GM19238 (cell line): ENCODE data around the gene VN1R5.
"Not testable (repeated sequence)": the region's sequence is repeated elsewhere in the genome, so short reads cannot be mapped to it uniquely, and the experiment has no call there.

Source experiments
- DNase-seq: peaks from one replicate; pipeline ENCODE4 v3.0.0; 2011; ENCODE audit warnings: low spot score; ENCODE audit not compliant: insufficient read length

Gene VN1R5

DNA sequence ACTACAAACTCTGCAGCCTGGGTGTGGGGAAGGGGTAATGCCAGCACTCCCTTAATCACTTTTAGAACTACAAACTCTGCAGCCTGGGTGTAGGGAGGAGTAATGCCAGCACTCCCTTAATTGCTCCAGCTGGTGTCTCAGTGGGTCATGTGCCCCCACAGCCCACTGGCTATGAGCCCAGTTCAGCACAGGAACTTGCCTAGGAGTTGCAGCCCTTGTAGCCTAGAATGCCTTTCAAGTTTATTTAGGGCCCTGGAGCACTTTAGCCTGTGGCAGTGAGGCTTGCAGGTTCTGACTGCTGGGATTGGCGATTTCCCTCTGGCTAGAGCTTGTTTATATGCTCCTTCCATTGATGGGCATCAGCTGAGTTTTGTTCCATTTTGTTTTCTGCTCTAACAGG lies 17.1 kb downstream of the VN1R5 start:
- no peak for DNase-seq

DNA sequence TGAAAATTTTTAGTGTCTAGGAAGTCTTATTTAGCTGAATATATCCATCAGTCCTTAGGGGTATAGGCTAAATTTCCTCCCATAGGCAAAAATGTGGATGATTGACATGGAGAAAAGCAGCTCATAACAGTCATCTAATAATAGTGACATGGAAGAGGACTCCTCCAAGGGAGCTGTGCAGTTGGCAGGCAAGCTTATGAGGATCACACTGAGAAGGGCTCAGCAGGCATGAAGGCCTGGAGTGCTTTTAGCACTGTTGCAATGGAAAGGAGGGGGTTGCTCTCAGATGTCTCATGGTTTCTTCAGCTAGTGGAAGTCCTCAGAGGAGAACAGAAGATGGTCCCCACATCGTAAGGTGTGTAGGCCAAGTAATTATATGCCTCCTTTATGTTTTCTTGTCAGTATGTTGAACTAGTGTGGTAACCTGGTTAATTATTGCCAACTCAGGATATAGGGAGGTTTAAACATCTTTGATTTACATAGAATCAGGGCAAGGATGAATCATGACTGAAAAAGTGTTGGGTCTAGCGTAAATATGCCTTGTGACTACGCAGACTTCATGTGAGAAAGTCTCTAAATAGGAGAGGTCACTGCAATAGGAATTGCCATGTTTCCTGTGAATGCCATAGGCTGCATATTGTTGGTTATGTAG lies 18.9 kb downstream of the VN1R5 start:
- no peak for DNase-seq

DNA sequence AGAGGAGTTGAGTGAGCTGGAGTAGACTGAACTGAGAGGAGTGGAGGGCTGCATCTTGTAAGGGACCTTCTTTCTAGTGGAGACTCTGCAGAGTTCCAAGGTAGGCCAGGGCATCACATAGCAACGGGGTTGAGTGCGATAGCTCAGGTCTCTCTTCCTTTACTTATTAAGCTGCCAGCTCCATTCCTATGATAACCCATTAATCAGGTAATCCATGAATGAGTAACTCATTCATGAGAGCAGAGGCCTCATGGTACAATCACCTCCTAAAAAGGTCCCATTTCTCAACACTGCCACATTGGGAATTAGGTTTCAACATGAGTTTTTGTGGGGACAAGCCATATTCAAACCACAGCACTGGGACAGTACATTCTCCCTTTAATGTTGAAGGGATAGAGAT lies 21.3 kb downstream of the VN1R5 start:
- DNase-seq: no peak

DNA sequence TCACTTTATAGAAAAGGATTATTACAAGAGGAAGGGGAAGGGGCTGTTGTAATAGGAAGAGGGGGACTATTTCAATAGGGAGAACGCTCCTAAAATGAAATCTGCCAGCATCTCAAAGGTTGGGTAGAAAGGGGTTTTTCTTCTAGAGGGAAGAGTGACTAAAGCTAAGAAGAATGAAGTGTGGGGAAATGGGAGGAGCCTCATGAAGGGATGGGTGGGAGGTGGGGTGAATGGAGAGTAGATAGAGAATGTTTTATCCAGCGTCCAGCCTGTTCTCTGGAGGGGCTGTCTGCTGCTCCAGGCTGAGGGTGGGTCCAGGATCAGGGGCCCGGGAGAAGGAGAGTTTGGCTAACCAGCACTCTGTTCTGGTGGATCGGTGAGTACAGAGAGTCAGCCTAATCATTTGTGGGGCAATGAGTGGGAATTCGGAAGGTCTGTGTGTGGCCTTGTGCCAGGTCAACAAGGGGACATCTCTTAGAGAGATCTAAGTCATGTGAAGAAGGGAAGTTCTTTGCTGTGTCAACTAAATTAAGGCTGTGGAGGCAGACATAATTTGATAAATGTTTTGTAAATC lies 25.2 kb downstream of the VN1R5 start:
- DNase-seq: no peak

DNA sequence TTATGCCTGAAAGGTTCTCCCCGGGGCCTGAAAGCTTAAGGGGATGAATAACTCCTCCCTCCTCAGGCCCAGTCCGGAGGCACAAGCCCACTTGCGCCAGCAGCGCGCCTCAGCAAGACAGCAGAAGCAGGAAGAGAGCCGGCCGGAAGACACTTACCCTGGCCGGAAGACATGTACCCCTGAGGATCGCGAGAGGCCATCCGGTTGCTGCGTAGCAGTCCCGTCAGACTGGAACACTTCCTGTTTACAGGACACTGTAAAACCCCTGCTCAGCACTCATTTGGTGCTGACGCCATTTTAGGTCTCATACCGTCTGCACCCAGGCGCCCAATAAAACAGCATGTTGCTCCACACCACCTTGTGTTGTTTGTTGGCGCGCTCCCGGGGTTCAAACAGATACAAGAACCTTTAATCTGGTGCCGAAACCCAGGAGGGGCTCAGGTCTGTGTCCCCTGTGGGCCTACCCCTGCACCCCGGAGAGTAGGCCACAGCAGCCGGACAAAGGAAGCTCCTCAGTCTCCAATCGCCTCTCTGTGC lies 30.3 kb downstream of the VN1R5 start:
- no peak for DNase-seq

DNA sequence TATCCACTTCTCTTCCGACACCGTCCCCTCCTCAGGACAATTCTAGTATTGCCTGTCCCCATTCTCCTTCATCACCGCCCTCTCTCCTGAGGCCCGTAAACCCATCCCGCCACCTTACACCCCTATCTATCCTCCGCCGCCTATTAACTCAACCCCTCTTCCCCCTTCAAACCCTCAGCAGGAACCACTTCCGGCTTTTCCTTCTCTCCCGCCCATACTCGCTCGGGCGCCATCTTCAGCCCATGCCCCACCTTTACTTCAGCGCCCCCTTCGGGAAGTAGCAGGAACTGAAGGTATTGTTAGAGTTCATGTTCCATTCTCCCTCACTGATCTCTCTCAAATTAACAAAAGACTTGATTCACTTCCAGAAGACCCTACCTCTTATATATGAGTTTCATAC lies 31.6 kb downstream of the VN1R5 start:
- DNase-seq: no peak

DNA sequence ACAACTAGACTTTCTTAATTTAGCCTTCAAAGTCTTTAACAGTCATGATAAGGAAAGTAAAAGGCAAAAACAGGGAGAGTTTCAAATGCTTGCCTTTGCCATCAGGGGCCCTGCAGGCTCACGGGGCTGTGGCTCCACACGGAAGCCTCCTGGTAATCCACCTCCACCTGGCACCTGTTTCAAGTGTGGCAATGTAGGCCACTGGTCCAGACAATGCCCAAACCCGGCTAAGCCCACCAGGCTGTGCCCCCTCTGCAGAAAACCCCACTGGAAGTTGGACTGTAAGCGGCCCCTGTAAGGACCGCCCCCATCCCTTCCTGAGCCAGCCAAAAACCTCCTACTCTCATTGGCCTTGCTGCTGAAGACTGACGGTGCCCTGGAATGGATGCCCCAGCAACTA lies 32.5 kb downstream of the VN1R5 start:
- no peak for DNase-seq

DNA sequence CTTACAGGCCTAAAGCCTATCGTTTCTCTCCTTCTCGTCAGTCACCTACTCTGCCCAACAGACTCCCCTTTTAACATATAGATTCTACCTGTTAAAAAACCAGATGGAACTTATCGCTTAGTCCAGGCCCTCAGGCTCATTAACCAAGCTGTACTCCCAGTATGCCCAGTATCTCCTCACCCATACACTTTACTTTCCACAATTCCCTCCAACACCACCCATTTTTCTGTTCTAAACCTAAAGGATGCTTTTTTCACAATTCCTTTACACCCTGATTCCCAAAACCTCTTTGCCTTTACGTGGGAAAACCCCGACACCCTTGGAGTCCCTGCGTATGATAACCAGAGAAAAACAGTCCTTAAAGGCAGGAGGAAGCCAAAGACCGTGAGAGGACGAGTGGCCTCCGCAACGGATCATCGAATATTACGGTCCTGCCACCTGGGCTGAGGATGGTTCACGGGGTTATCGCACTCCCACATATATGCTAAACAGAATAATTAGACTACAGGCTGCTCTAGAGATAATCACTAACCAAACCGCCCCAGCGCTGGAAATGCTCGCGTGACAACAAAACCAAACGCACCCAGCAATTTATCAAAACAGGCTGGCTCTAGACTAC lies 33.5 kb downstream of the VN1R5 start:
- not testable (repeated sequence) for DNase-seq

DNA sequence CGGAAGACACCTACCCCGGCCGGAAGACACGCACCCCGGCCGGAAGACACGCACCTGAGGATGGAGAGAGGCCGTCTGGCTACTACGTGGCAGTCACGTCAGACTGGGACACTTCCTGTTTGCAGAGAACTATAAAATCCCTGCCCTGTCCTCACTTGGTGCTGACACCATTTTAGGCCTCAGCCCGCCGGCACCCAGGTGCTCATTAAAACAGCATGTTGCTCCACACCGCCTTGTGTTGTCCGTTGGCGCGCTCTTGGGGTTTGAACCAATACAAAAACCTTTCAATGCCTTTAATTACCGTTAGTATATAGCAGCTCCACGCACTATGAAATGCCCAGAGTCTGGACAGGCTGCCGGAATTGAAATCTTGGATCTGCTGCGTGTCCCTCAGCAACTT lies 34.7 kb downstream of the VN1R5 start:
- no peak for DNase-seq

DNA sequence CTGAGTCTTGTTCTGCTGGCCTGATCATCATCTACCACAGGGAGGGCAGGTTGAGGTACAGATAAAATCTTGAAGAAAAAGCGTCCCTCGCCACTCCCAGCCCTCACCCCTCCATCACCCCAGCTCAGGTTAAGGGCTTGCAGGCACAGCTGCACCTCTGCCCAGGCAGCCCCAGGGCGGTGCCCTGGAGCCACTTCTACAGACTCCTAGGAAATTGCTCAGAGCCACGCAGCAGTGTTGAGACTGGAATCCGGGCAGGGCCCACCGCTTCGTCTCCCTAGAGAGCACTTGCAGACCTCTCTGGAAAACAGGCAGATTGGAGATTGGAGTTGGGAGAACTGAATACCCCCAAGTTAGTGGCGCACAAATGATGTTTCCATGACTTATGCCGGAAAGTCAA lies 35.3 kb downstream of the VN1R5 start:
- DNase-seq: no peak

DNA sequence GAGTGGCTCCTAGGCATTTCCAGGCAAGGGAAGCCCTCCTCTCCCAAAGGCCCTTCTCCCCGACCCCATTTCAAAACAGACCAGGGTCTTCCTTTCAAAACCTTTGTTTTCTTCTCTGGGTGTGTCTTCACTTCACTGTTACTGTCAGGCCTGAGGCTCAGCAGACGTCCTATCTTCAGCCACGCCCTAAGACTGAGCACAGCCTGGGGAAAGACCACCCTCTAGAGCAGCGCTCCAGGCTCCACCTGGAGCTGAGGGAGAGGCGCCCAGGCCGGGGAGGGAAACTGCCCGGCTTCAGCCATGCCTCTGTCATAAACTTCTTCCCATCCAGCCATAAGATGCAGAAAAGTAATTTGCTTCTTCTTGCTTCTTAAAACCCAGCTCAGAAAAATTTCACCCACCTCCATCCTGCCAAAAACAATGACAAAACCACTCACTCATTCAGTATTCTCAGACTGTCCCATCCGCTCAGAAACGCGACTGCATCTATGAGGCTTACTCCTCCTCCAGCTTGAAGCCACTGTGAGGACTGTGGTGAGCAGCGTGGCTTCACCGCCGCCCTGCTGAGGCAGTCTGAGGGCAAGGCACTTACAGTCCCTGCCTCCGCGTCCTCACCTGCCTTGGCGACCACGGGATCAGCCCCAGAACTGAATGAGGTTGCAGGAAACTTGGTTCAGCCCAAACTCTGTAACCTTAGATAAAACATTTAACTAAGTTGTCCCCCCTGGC lies 36.1 kb downstream of the VN1R5 start:
- no peak for DNase-seq

DNA sequence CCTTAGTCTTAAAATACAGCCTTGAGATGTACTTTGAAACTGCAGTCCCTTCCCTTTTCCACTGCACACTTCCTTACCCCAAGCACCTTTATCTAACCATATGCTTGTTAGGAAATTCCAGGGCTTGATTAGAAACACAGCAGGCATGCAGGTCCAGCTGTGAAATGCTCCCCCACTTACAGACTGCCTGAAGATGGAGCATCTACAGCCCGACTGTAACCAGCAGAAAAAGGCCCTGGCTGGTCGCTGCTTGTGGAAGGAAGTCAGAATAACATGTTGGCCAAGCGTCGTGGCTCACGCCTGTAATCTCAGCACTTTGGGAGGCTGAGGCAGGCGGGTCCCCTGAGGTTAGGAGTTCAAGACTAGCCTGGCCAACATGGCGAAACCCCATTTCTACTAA lies 37.2 kb downstream of the VN1R5 start:
- DNase-seq: no peak

DNA sequence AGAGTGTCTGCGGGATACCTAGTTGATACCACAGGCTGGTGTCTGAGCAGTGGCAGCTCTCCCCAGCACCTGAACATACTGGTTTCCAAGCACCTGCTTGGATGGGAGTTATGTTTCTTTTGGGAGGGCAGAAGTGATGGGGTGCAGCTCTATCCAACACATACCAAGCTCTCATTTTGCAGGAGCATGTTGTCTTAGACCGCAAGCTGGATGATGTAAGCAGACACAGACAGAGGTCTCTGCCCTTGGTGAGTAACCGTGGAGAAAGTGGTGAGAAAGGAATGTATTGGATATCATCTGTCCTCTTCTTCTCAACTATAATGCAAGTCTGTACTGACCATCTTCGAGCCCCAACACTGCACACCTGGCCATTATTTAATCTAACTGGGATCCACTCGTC lies 38.4 kb downstream of the VN1R5 start:
- DNase-seq: no peak

DNA sequence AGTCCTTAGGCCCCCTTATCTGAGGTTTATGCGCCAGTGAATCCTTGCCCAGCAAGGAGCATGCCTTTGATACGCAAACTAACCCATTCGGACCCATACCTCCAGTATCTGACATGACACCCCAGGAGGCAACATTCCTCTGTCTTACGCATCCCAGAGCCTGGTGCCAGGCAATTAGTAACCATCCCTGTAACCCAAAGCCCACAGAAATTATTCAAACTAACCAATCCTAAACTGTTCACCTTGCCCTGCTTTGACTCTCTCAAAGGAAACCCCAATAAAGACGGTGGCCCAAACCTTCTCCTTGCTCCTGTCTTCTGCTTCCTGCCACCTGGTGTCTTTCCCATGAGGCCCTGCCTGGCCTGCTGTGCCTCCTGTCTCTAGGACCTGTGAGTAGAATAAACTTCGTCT lies 39.4 kb downstream of the VN1R5 start:
- no peak for DNase-seq

DNA sequence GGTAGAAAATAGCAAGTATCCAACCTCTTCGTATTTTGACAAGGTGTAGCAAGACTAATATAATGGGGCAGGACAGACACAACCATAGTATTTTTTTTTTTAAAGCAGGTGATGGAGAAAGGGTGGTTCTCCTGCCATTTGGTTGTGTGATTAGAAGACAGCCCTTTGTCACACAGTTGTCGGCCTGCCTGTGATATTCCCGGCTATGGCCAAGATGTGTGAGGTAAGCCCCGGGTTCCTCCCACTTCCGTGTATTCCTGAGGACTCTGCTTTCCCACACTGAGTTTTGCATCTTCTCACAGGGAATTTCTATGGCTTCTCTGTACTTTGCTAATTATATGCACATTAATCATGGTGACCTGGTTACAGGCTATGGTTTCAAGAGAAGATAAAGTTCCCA lies 39.9 kb downstream of the VN1R5 start:
- no peak for DNase-seq

DNA sequence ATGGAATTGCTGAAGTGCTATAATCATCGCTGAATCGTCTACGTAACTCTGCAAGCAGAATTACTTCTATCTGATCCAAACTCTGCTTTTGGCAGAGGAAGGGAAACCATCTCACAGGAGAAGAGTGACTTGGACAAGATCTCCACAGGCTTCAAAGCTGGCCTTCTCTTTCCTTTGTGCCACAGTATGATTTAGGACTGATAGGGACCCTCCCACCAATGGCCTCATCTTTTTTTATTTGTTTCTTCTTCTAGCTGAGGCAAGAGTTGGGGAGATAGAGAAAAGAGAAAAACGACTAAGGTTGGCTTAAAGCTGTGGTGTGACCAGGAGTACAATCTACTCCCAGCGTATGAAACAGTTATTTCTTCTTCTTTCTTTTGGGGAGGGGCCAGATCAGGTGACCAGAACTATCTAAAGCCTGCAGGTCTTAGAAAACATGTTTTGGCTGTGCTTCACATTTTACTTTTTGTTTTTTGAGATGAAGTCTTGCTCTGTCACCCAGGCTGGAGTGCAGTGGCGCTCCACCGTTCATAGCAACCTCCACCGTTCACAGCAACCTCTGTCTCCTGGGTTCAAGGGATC lies 40.8 kb downstream of the VN1R5 start:
- DNase-seq: no peak

DNA sequence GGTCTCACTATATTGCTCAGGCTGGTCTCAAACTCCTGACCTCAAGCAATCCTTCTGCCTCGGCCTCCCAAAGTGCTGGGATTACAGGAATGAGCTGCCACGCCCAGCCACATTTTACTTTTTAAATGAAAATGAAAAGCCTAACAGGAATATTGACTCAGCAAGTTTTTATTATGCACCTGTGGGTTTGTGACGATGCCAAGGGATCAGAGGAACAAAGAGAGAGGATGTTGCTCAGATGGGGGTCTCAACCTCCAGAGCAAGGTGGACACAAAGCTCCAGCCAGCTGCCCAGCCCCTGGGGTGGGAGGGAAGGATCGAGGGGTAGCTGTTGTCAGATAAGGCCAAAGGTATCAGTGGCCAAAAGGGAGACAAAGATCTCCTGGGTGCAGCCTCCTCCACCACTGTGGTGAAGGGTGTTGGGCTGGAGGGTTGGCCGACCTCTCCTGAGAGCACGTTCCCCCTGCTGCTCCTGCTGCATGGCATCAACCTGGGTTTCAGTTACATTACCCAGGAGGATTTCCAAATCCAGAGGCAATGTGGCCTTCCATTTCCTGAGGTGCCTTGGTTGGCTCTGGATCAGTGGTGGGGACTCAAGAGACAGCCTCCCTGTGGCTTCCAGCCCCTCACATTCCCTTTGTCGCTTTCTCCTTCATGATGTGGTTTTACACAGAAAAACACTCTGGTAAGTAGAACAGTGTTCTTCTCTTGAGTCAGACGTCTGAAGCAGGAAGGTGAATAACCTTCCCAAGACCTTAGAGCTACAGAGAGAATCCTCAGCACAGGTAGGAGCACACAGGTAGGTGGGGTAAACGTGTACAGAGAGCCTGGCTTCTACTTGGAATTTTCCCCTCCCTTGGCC lies 41.6 kb downstream of the VN1R5 start:
- no peak for DNase-seq

DNA sequence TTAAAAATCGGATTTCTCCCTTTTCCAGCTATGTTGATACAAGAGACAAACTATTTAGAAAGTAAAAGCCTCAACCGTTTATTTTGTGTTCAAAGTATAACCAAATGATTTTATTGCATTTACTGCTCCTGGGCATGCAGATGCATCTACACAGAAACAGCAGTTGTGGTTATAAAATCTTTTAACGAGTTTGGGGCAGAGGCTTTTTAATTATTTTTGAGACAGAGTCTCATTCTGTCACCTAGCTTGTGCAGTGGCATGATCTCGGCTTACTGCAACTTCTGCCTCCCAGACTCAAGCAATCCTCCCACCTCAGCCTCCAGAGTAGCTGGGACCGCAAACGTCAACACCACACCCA lies 42.2 kb downstream of the VN1R5 start:
- no peak for DNase-seq

DNA sequence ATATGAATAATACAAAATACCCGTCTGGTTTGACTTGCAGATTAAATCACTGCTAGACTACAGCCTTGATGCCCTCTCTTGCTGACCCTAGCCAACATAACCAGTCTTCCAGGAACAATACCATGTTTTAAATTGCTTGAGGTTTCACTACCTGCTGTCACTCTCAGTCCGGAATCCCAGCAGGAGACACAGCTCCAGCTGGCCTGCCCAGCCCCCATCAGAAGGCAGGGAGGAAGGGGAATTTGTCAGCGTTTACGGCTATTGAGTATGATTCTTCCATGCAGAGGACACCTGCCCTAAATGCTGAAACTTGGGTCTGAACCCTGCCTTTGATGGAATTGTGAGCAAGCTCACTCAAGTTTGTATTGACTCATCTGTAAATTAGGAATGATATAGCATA lies 42.8 kb downstream of the VN1R5 start:
- no peak for DNase-seq

DNA sequence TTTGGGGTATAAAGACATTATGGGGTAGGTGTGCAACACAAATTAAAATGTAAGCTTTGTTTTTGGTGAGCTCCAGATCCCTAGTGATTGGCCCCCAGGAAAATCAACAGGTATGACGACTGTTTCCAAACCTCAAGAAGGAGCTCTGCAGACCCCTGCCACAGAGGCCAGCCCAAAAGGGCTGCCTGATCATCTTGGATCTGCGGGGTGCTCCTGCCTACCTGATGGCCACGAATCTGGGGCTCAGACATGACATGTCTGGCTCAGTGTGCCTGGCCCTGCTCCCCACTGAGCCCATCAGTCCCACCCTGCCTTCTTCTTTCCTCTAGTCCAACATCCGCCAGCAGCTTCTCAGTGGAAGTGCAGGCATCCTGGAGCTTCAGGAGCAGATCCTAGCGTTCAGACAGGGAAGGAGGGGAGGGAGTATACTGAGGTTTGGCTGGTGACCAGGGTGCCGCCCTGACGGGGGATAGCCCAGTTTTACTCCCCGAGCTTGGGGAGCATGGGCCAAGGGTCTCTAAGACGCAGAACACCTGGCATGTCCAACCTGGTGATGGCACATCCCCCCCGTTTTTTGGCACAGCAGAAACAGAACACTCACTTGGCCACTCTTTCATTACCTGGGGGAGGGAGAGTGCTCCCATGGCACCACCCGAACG lies 44.0 kb downstream of the VN1R5 start:
- DNase-seq: no peak
